ENCODE data around the gene ATP2B3.

GRCh38 chrX:153517423-153517822 is at the start of gene ATP2B3:
- TF ChIP-seq CTCF (IDR thresholded peaks at IDR 0.05; ENCODE audit: low read length): no peak
- TF ChIP-seq EZH2 (IDR thresholded peaks at IDR 0.05; ENCODE audit: borderline replicate concordance, low read length): no peak

Data from OCI-LY1 (cell line).